UCSD-AML1 (cell line): ENCODE data around the gene LYRM7.
"Not testable (repeated sequence)": the region's sequence is repeated elsewhere in the genome, so short reads cannot be mapped to it uniquely, and the experiment has no call there.

Experiments used
- DNase-seq: peaks from one replicate; lab custom pipeline; 2025; ENCODE audit not compliant: unreplicated experiment; lab: John Stamatoyannopoulos, UW

LYRM7 gene

GRCh38 chr5:131170540-131171275, at the start of gene LYRM7:
TSS of gene LYRM7 (plus strand) at chr5:131170944. CDS start at chr5:131171021, 77 bp downstream.
- DNase-seq, result peak; percentile 96

- DNase-seq, result not testable (repeated sequence)
These were observed 43.5 kb upstream of the LYRM7 start for GRCh38 chr5:131127244-131127643.

- no peak for DNase-seq
These were observed 41.4 kb upstream of the LYRM7 start for GRCh38 chr5:131129306-131129705.

- DNase-seq, result not testable (repeated sequence)
These were observed 37.7 kb upstream of the LYRM7 start for GRCh38 chr5:131133091-131133490.

- DNase-seq, result not testable (repeated sequence)
These were observed 32.3 kb upstream of the LYRM7 start for GRCh38 chr5:131138406-131138805.

- no peak for DNase-seq
These were observed 31.4 kb upstream of the LYRM7 start for GRCh38 chr5:131139321-131139720.

- DNase-seq, result no peak
These were observed 27.6 kb upstream of the LYRM7 start for GRCh38 chr5:131142970-131143617.

- no peak for DNase-seq
These were observed 23.5 kb upstream of the LYRM7 start for GRCh38 chr5:131147258-131147657.

GRCh38 chr5:131148835-131149234, 21.9 kb upstream of the LYRM7 start:
- DNase-seq, result no peak

- no peak for DNase-seq
These were observed 20.3 kb upstream of the LYRM7 start for GRCh38 chr5:131150408-131150807.

GRCh38 chr5:131151216-131151615, 19.5 kb upstream of the LYRM7 start:
- DNase-seq, result no peak

- DNase-seq, result no peak
These were observed 14.4 kb upstream of the LYRM7 start for GRCh38 chr5:131156385-131156784.

GRCh38 chr5:131156957-131157356, 13.8 kb upstream of the LYRM7 start:
- DNase-seq, result no peak

GRCh38 chr5:131160134-131160533, 10.6 kb upstream of the LYRM7 start:
- no peak for DNase-seq

GRCh38 chr5:131163276-131164119, 7.2 kb upstream of the LYRM7 start:
- no peak for DNase-seq

GRCh38 chr5:131164191-131165118, 6.3 kb upstream of the LYRM7 start:
- DNase-seq, result peak; percentile 73

- DNase-seq, result peak; percentile 93
These were observed 5.5 kb upstream of the LYRM7 start, which contains the start of gene HINT1 for GRCh38 chr5:131165119-131165727. TSS of gene HINT1 (minus strand) at chr5:131165256. CDS start at chr5:131165205, 51 bp downstream.

GRCh38 chr5:131167615-131168014, 3.1 kb upstream of the LYRM7 start:
- DNase-seq, result no peak

GRCh38 chr5:131169810-131170539, 769 bp upstream of the LYRM7 start:
- DNase-seq, result no peak
